A549 (cell line): ENCODE results near the gene RNF13. TPM values are rescaled to one million over a fixed set of nuclear protein-coding genes. Genes with fewer than 3 reads are reported as not detected.

ENCODE experiments used
- ATAC-seq, 2 experiments: fragments of 200-7000 bp in 1 of 2; fragments of >200 bp in 1 of 2; cut with Nextera tagmentation in 1 of 2; cut with Tn5 transposase in 1 of 2; 3 replicates each; pipeline versions ENCODE4 v1.8.0 to v1.9.1; 2018 to 2020; ENCODE audit warnings: mild to moderate bottlenecking in 1 of 2, moderate library complexity in 1 of 2
- CTCF ChIA-PET: fragments of 300-600 bp; sonication (Branson Sonifier 250); formaldehyde crosslinking; extraction: SDS; loops from one replicate; lab custom pipeline; 2021; ENCODE audit warnings: antibody characterized with exemption, inconsistent platforms; lab: Yijun Ruan, JAX
- POLR2A ChIA-PET: fragments of 350-600 bp; formaldehyde crosslinking; extraction: SDS; loops from one replicate; lab custom pipeline; 2021; ENCODE audit warnings: antibody characterized with exemption, inconsistent platforms; lab: Yijun Ruan, JAX
- DNase-seq, 2 experiments: peaks; one replicate each; pipeline versions ENCODE4 v3.0.0 to v3.0.0-alpha.2; 2011 to 2016; ENCODE audit warnings: low read depth in 1 of 2, low spot score in 1 of 2
- FAIRE-seq: peaks from 2 replicates; lab custom pipeline; 2011; peaks lifted over from hg19 to GRCh38; lab: Jason Lieb, UNC
- H3K27ac ChIP-seq, 2 experiments: fragments of >200 bp; sonication (Bioruptor Twin); formaldehyde crosslinking; 3 replicates each; pipeline ENCODE4 v1.5.1; 2016 to 2017
- H3K4me1 ChIP-seq: fragments of >200 bp; sonication (Bioruptor Twin); formaldehyde crosslinking; 3 replicates; pipeline ENCODE4 v1.6.1; 2016
- H3K4me2 ChIP-seq: fragments of >200 bp; sonication (Bioruptor Twin); formaldehyde crosslinking; 3 replicates; pipeline ENCODE4 v1.6.1; 2016
- H3K4me3 ChIP-seq: fragments of >200 bp; sonication (Bioruptor Twin); formaldehyde crosslinking; 3 replicates; pipeline ENCODE4 v1.5.1; 2016
- H3K9me3 ChIP-seq: fragments of >200 bp; sonication (Bioruptor Twin); formaldehyde crosslinking; 3 replicates; pipeline ENCODE4 v1.6.1; 2016
- BHLHE40 ChIP-seq: IDR thresholded peaks from 2 replicates; pipeline ENCODE4 v1.6.1; 2012; ENCODE audit warnings: low read depth, low read length, inconsistent platforms
- EHMT2 ChIP-seq: fragments of 200-600 bp; sonication (generic); IDR thresholded peaks from 2 replicates; pipeline ENCODE4 v1.6.1; 2016; ENCODE audit warnings: antibody characterized with exemption, low read depth, mild to moderate bottlenecking, moderate library complexity
- EP300 ChIP-seq, 2 experiments: fragments of >200 bp; sonication (Bioruptor Twin); formaldehyde crosslinking; IDR thresholded peaks; 2 replicates in 1 of 2; 3 replicates in 1 of 2; pipeline ENCODE4 v1.6.1; 2016 to 2017
- ESRRA ChIP-seq: fragments of 150-350 bp; IDR thresholded peaks from 2 replicates; pipeline ENCODE4 v1.6.1; 2014; ENCODE audit warnings: mild to moderate bottlenecking, low read length, borderline replicate concordance
- HOXA7 ChIP-seq: fragments of 250-450 bp; sonication (Bioruptor Pico); IDR thresholded peaks from 2 replicates; pipeline ENCODE4 v1.5.0; 2020; ENCODE audit warnings: mild to moderate bottlenecking, moderate library complexity
- HOXB13 ChIP-seq: fragments of 250-450 bp; sonication (Bioruptor Pico); IDR thresholded peaks from 2 replicates; pipeline ENCODE4 v1.5.0; 2020; ENCODE audit warnings: low read depth, mild to moderate bottlenecking, moderate library complexity
- KDM1A ChIP-seq: fragments of 200-600 bp; sonication (generic); IDR thresholded peaks from 2 replicates; pipeline ENCODE4 v1.6.1; 2016; ENCODE audit warnings: low read depth, mild to moderate bottlenecking
- KDM5A ChIP-seq: fragments of 200-600 bp; sonication (generic); IDR thresholded peaks from 2 replicates; pipeline ENCODE4 v1.6.1; 2016; ENCODE audit warnings: antibody characterized with exemption, mild to moderate bottlenecking
- MAFK ChIP-seq: fragments of 450-650 bp; IDR thresholded peaks from 2 replicates; pipeline ENCODE4 v1.6.1; 2014; ENCODE audit not compliant: partially characterized antibody
- MAZ ChIP-seq: fragments of 150-350 bp; IDR thresholded peaks from 2 replicates; pipeline ENCODE4 v1.6.1; 2014; ENCODE audit warnings: antibody characterized with exemption, low read depth, low read length, borderline replicate concordance
- NFE2L2 ChIP-seq: fragments of 150-350 bp; conservative IDR thresholded peaks from 2 replicates; pipeline ENCODE4 v1.6.1; 2014; ENCODE audit warnings: low read length
- NR3C1 ChIP-seq: fragments of >200 bp; sonication (Bioruptor Twin); formaldehyde crosslinking; IDR thresholded peaks from 3 replicates; pipeline ENCODE4 v1.6.1; 2017
- RARB ChIP-seq: fragments of 250-450 bp; sonication (Bioruptor Pico); IDR thresholded peaks from 2 replicates; pipeline ENCODE4 v1.8.0; 2021; ENCODE audit warnings: mild to moderate bottlenecking, moderate library complexity
- REST ChIP-seq: fragments of 200-600 bp; sonication (generic); IDR thresholded peaks from 2 replicates; pipeline ENCODE4 v1.6.1; 2016; ENCODE audit warnings: antibody characterized with exemption, mild to moderate bottlenecking, moderate library complexity
- RNF2 ChIP-seq: fragments of 200-600 bp; sonication (generic); IDR thresholded peaks from 2 replicates; pipeline ENCODE4 v1.6.1; 2016; ENCODE audit warnings: low read depth, mild to moderate bottlenecking, antibody characterized with exemption, moderate library complexity, borderline replicate concordance
- SMC3 ChIP-seq: fragments of >200 bp; sonication (Bioruptor Twin); formaldehyde crosslinking; IDR thresholded peaks from 3 replicates; pipeline ENCODE4 v1.6.1; 2018; ENCODE audit warnings: inconsistent platforms
- ZSCAN20 ChIP-seq: fragments of 250-450 bp; sonication (Bioruptor Pico); IDR thresholded peaks from 2 replicates; pipeline ENCODE4 v1.8.0; 2022; ENCODE audit warnings: mild to moderate bottlenecking, moderate library complexity
- WGBS: methylation state at CpG from one replicate; pipeline ENCODE4 v1.1.6; 2017; ENCODE audit errors: missing lambda C conversion rate; 5-methylcytosine and 5-hydroxymethylcytosine counted together
- polyA plus RNA-seq, 4 experiments: library from polyadenylated mRNA; depleted of rRNA in 3 of 4; stranded (reverse); fragments of >200 nt; fragmentation: RNase III in 1 of 4; extraction: RNeasy Plus Mini Kit Qiagen cat#74134 plus additional on column Dnase treatment in 1 of 4; gene quantifications; 2 replicates in 3 of 4; 3 replicates in 1 of 4; pipeline ENCODE4 v1.2.3, GENCODE V29; 2011 to 2017
- TF ChIP-seq, protein P1 (sequence below): IDR thresholded peaks from 2 replicates; pipeline ENCODE4 v1.6.1; 2012; ENCODE audit warnings: low read depth, borderline replicate concordance
- TF ChIP-seq, protein P2 (sequence below): fragments of 250-450 bp; sonication (Bioruptor Pico); IDR thresholded peaks from 2 replicates; pipeline ENCODE4 v1.5.0; 2021; ENCODE audit warnings: mild to moderate bottlenecking, moderate library complexity, borderline replicate concordance

Gene RNF13
- polyA plus RNA-seq, 2 of the 4 experiments (the other 2 are of a cell fraction), result 46.2 to 100 TPM

DNA sequence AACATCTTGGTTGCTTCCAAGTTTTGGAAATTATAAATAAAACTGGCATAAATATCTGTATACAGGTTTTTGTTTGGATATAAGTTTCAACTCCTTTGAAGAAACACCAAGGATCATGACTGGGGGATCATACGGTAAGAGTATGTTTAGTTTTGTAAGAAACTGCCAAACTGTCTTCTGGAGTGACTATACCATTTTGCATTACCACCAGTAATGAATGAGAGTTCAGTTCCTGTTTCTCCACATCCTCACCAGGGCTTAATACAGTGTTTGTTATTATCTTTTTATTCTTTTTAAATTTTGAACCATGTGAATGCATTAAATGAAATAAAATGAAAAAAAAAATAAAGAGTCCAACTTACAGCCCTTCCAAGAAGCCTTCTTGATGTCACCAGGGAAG is 17.0 kb upstream of the RNF13 start:
- no peak for FAIRE-seq
- H3K27ac ChIP-seq, result no peak overlapping the region
- ChIA-PET POLR2A (no interaction called here), CTCF (interaction anchor here (1.0 kb wide), 1 partner anchor 79 kb away, joined by 3 read pairs; no protein-coding TSS in a partner anchor)
- no peak for ATAC-seq
- no peak for DNase-seq
- no peaks in the 10 kb centered on the region; the same call in 2 of the 3 replicates for H3K4me1 ChIP-seq
- 91% methylated on average over 1 of the region's 1 CpG for WGBS
- TF ChIP-seq BHLHE40, result no peak
- TF ChIP-seq MAZ, result no peak
- no peak for TF ChIP-seq NFE2L2
- TF ChIP-seq MAFK, result no peak
- no peak for TF ChIP-seq KDM1A
- TF ChIP-seq, protein P1, sequence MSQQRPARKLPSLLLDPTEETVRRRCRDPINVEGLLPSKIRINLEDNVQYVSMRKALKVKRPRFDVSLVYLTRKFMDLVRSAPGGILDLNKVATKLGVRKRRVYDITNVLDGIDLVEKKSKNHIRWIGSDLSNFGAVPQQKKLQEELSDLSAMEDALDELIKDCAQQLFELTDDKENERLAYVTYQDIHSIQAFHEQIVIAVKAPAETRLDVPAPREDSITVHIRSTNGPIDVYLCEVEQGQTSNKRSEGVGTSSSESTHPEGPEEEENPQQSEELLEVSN, result no peak
- no peak for TF ChIP-seq ZSCAN20 (CRISPR knock-in tag)
- TF ChIP-seq HOXA7 (CRISPR knock-in tag), result no peak
- no peak for TF ChIP-seq EHMT2
- no peak for TF ChIP-seq KDM5A
- no peak for TF ChIP-seq NR3C1
- TF ChIP-seq ESRRA, result no peak
- H3K4me2 ChIP-seq, result no peak overlapping the region
- no peak overlapping the region for H3K4me3 ChIP-seq
- H3K9me3 ChIP-seq, result no peaks in the 10 kb centered on the region

GRCh38 chr3:149800693-149801092 is 12.3 kb upstream of the RNF13 start:
- FAIRE-seq (no peak), DNase-seq (no peak), ATAC-seq (no peak)
- Histone ChIP-seq H3K4me1 (peaks cover 12% of the 10 kb centered on the region), H3K4me3 (no peak overlapping the region), H3K9me3 (no peaks in the 10 kb centered on the region), H3K4me2 (no peak overlapping the region), H3K27ac (no peak overlapping the region)
- TF ChIP-seq, protein P2, sequence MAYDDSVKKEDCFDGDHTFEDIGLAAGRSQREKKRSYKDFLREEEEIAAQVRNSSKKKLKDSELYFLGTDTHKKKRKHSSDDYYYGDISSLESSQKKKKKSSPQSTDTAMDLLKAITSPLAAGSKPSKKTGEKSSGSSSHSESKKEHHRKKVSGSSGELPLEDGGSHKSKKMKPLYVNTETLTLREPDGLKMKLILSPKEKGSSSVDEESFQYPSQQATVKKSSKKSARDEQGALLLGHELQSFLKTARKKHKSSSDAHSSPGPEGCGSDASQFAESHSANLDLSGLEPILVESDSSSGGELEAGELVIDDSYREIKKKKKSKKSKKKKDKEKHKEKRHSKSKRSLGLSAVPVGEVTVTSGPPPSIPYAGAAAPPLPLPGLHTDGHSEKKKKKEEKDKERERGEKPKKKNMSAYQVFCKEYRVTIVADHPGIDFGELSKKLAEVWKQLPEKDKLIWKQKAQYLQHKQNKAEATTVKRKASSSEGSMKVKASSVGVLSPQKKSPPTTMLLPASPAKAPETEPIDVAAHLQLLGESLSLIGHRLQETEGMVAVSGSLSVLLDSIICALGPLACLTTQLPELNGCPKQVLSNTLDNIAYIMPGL (CRISPR knock-in tag), result no peak
- TF ChIP-seq RNF2, result no peak
- TF ChIP-seq BHLHE40, result no peak
- TF ChIP-seq EP300 (IDR thresholded peaks at IDR 0.05), result no peak
- TF ChIP-seq SMC3, result no peak
- TF ChIP-seq REST, result no peak
- no peak for TF ChIP-seq HOXB13 (CRISPR knock-in tag)
- TF ChIP-seq RARB, result no peak
- ChIA-PET CTCF (interaction anchor here (1.0 to 3.3 kb wide), 4 partner anchors 8 to 30 kb away, joined by 3 to 15 read pairs (median 9); no protein-coding TSS in a partner anchor), POLR2A (no interaction called here)
- 98% methylated on average over 8 of the region's 8 CpGs for WGBS
